ENCODE results near the gene NFIB.
A peak's percentile ranks its signal among the peaks of the same experiment; 100 is the strongest.

Gene NFIB

GRCh38 chr9:14323985-14324650 is 10.2 kb upstream of the NFIB start:
- H3K4me1 ChIP-seq (ENCODE audit: control insufficient read depth, insufficient read depth, low read length): peaks cover 17% of the 10 kb centered on the region
- no peak overlapping the region for H3K9ac ChIP-seq (ENCODE audit: low read length)
- no peak overlapping the region for H3K4me3 ChIP-seq (ENCODE audit: low read length)

GRCh38 chr9:14323083-14323971 is 9.4 kb upstream of the NFIB start:
- peak overlapping the region; percentile 69 for H3K4me3 ChIP-seq (ENCODE audit: low read length)
- peaks cover 17% of the 10 kb centered on the region for H3K4me1 ChIP-seq (ENCODE audit: control insufficient read depth, insufficient read depth, low read length)
- no peaks in the 10 kb centered on the region for H3K9me3 ChIP-seq (ENCODE audit: control insufficient read depth, low read length)
- H3K36me3 ChIP-seq (ENCODE audit: control insufficient read depth, insufficient read depth, low read length): no peaks in the 10 kb centered on the region
- peak overlapping the region; percentile 91 for H3K9ac ChIP-seq (ENCODE audit: low read length)
- H3K27me3 ChIP-seq (ENCODE audit: control insufficient read depth, insufficient read depth, low read length): no peaks in the 10 kb centered on the region

More at GRCh38 chr9:14323985-14324650, 10.2 kb upstream of the NFIB start:
- H3K36me3 ChIP-seq (ENCODE audit: control insufficient read depth, insufficient read depth, low read length): no peaks in the 10 kb centered on the region
- no peaks in the 10 kb centered on the region for H3K9me3 ChIP-seq (ENCODE audit: control insufficient read depth, low read length)
- no peaks in the 10 kb centered on the region for H3K27me3 ChIP-seq (ENCODE audit: control insufficient read depth, insufficient read depth, low read length)

- H3K27me3 ChIP-seq (ENCODE audit: control insufficient read depth, insufficient read depth, low read length): no peaks in the 10 kb centered on the region
- H3K4me1 ChIP-seq (ENCODE audit: control insufficient read depth, insufficient read depth, low read length): peaks cover 17% of the 10 kb centered on the region
- no peaks in the 10 kb centered on the region for H3K9me3 ChIP-seq (ENCODE audit: control insufficient read depth, low read length)
- no peaks in the 10 kb centered on the region for H3K36me3 ChIP-seq (ENCODE audit: control insufficient read depth, insufficient read depth, low read length)
- peak overlapping the region; percentile 69 for H3K4me3 ChIP-seq (ENCODE audit: low read length)
- peak overlapping the region; percentile 91 for H3K9ac ChIP-seq (ENCODE audit: low read length)
Observed at GRCh38 chr9:14322211-14323082, 8.5 kb upstream of the NFIB start.

GRCh38 chr9:14321517-14322130 is 7.7 kb upstream of the NFIB start:
- peak overlapping the region; percentile 91 for H3K9ac ChIP-seq (ENCODE audit: low read length)
- no peak overlapping the region for H3K4me3 ChIP-seq (ENCODE audit: low read length)
- peaks cover 17% of the 10 kb centered on the region for H3K4me1 ChIP-seq (ENCODE audit: control insufficient read depth, insufficient read depth, low read length)
- no peaks in the 10 kb centered on the region for H3K9me3 ChIP-seq (ENCODE audit: control insufficient read depth, low read length)
- H3K27me3 ChIP-seq (ENCODE audit: control insufficient read depth, insufficient read depth, low read length): no peaks in the 10 kb centered on the region
- H3K36me3 ChIP-seq (ENCODE audit: control insufficient read depth, insufficient read depth, low read length): no peaks in the 10 kb centered on the region

- Histone ChIP-seq H3K4me1 (ENCODE audit: control insufficient read depth, insufficient read depth, low read length) (peaks cover 17% of the 10 kb centered on the region), H3K36me3 (ENCODE audit: control insufficient read depth, insufficient read depth, low read length) (no peaks in the 10 kb centered on the region), H3K4me3 (ENCODE audit: low read length) (peak overlapping the region; percentile 7), H3K9me3 (ENCODE audit: control insufficient read depth, low read length) (no peaks in the 10 kb centered on the region), H3K9ac (ENCODE audit: low read length) (peak overlapping the region; percentile 5), H3K27me3 (ENCODE audit: control insufficient read depth, insufficient read depth, low read length) (no peaks in the 10 kb centered on the region)
Observed at GRCh38 chr9:14320271-14321181, 6.6 kb upstream of the NFIB start.

- Histone ChIP-seq H3K9me3 (ENCODE audit: control insufficient read depth, low read length) (no peaks in the 10 kb centered on the region), H3K4me1 (ENCODE audit: control insufficient read depth, insufficient read depth, low read length) (peaks cover 17% of the 10 kb centered on the region), H3K4me3 (ENCODE audit: low read length) (no peak overlapping the region), H3K36me3 (ENCODE audit: control insufficient read depth, insufficient read depth, low read length) (no peaks in the 10 kb centered on the region), H3K9ac (ENCODE audit: low read length) (no peak overlapping the region), H3K27me3 (ENCODE audit: control insufficient read depth, insufficient read depth, low read length) (no peaks in the 10 kb centered on the region)
Observed at GRCh38 chr9:14318934-14319580, 5.1 kb upstream of the NFIB start.

- Histone ChIP-seq H3K36me3 (ENCODE audit: control insufficient read depth, insufficient read depth, low read length) (no peaks in the 10 kb centered on the region), H3K27me3 (ENCODE audit: control insufficient read depth, insufficient read depth, low read length) (no peaks in the 10 kb centered on the region), H3K9ac (ENCODE audit: low read length) (no peak overlapping the region), H3K9me3 (ENCODE audit: control insufficient read depth, low read length) (no peaks in the 10 kb centered on the region), H3K4me3 (ENCODE audit: low read length) (no peak overlapping the region), H3K4me1 (ENCODE audit: control insufficient read depth, insufficient read depth, low read length) (peaks cover 17% of the 10 kb centered on the region)
Observed at GRCh38 chr9:14318361-14318760, 4.4 kb upstream of the NFIB start.

GRCh38 chr9:14317667-14318320 is 3.9 kb upstream of the NFIB start:
- Histone ChIP-seq H3K4me3 (ENCODE audit: low read length) (no peak overlapping the region), H3K27me3 (ENCODE audit: control insufficient read depth, insufficient read depth, low read length) (no peaks in the 10 kb centered on the region), H3K9ac (ENCODE audit: low read length) (no peak overlapping the region), H3K4me1 (ENCODE audit: control insufficient read depth, insufficient read depth, low read length) (peaks cover 17% of the 10 kb centered on the region), H3K9me3 (ENCODE audit: control insufficient read depth, low read length) (no peaks in the 10 kb centered on the region), H3K36me3 (ENCODE audit: control insufficient read depth, insufficient read depth, low read length) (no peaks in the 10 kb centered on the region)

- no peaks in the 10 kb centered on the region for H3K36me3 ChIP-seq (ENCODE audit: control insufficient read depth, insufficient read depth, low read length)
- no peaks in the 10 kb centered on the region for H3K27me3 ChIP-seq (ENCODE audit: control insufficient read depth, insufficient read depth, low read length)
- no peaks in the 10 kb centered on the region for H3K9me3 ChIP-seq (ENCODE audit: control insufficient read depth, low read length)
- no peak overlapping the region for H3K4me3 ChIP-seq (ENCODE audit: low read length)
- H3K9ac ChIP-seq (ENCODE audit: low read length): peak overlapping the region; percentile 40
- peaks cover 17% of the 10 kb centered on the region for H3K4me1 ChIP-seq (ENCODE audit: control insufficient read depth, insufficient read depth, low read length)
Observed at GRCh38 chr9:14316602-14317300, 2.8 kb upstream of the NFIB start.

Measured in mucosa of stomach (tissue), 1 donor.